ACC112 (cell line): ENCODE data around the gene CTIF.
A peak's percentile ranks its signal among the peaks of the same experiment; 100 is the strongest.

Experiments used
- H2AFZ ChIP-seq: fragments of 200-600 bp; sonication (generic); one replicate; pipeline ENCODE4 v1.6.0; 2017; ENCODE audit warnings: antibody characterized with exemption, low read length; ENCODE audit not compliant: unreplicated experiment
- H3K27ac ChIP-seq: fragments of 200-600 bp; sonication (generic); 2 replicates; pipeline ENCODE4 v1.5.1; 2014; ENCODE audit warnings: low read depth, mild to moderate bottlenecking, antibody characterized with exemption, low read length, moderate library complexity
- H3K27me3 ChIP-seq: fragments of 200-600 bp; sonication (generic); 2 replicates; pipeline ENCODE4 v1.6.1; 2014; ENCODE audit warnings: mild to moderate bottlenecking, antibody characterized with exemption, low read length, moderate library complexity, mixed read lengths; ENCODE audit not compliant: insufficient read depth
- H3K36me3 ChIP-seq: fragments of 200-600 bp; sonication (generic); 2 replicates; pipeline ENCODE4 v1.6.1; 2016; ENCODE audit warnings: mild to moderate bottlenecking, antibody characterized with exemption, low read length, moderate library complexity, mixed read lengths; ENCODE audit not compliant: insufficient read depth
- H3K4me1 ChIP-seq: fragments of 200-600 bp; sonication (generic); one replicate; pipeline ENCODE4 v1.6.1; 2016; ENCODE audit warnings: low read length, mixed read lengths; ENCODE audit not compliant: insufficient read depth, unreplicated experiment, control insufficient read depth
- H3K4me3 ChIP-seq: fragments of 200-600 bp; sonication (generic); 2 replicates; pipeline ENCODE4 v1.5.1; 2014; ENCODE audit warnings: mild to moderate bottlenecking, low read depth, low read length
- H3K79me2 ChIP-seq: fragments of 200-600 bp; sonication (generic); one replicate; pipeline ENCODE4 v1.6.0; 2016; ENCODE audit warnings: low read length; ENCODE audit not compliant: control insufficient read depth, unreplicated experiment, insufficient read depth

CTIF gene

GRCh38 chr18:48533340-48534070 is 5.3 kb upstream of the CTIF start:
- H3K4me3 ChIP-seq = no peak overlapping the region
- no peaks in the 10 kb centered on the region for H3K79me2 ChIP-seq
- no peak overlapping the region for H2AFZ ChIP-seq
- H3K4me1 ChIP-seq = peaks cover 43% of the 10 kb centered on the region
- H3K36me3 ChIP-seq = no peaks in the 10 kb centered on the region
- no peak overlapping the region for H3K27ac ChIP-seq
- H3K27me3 ChIP-seq = no peaks in the 10 kb centered on the region

GRCh38 chr18:48534364-48534763 is 4.5 kb upstream of the CTIF start:
- peaks cover under 1% of the 10 kb centered on the region for H3K79me2 ChIP-seq
- H2AFZ ChIP-seq = no peak overlapping the region
- no peaks in the 10 kb centered on the region for H3K36me3 ChIP-seq
- H3K4me1 ChIP-seq = peaks cover 40% of the 10 kb centered on the region
- peak overlapping the region; percentile 23; the same call in 1 of the 2 replicates for H3K4me3 ChIP-seq
- H3K27me3 ChIP-seq = no peaks in the 10 kb centered on the region
- H3K27ac ChIP-seq = no peak overlapping the region

- Histone ChIP-seq H2AFZ (no peak overlapping the region), H3K36me3 (no peaks in the 10 kb centered on the region), H3K27me3 (no peaks in the 10 kb centered on the region), H3K27ac (no peak overlapping the region), H3K79me2 (peaks cover 8% of the 10 kb centered on the region), H3K4me3 (no peak overlapping the region), H3K4me1 (peaks cover 25% of the 10 kb centered on the region)
These were observed 2.9 kb upstream of the CTIF start for GRCh38 chr18:48535956-48536355.

- peaks cover 10% of the 10 kb centered on the region for H3K79me2 ChIP-seq
- no peaks in the 10 kb centered on the region for H3K36me3 ChIP-seq
- no peak overlapping the region for H3K4me3 ChIP-seq
- H3K27ac ChIP-seq = no peak overlapping the region
- H2AFZ ChIP-seq = no peak overlapping the region
- no peaks in the 10 kb centered on the region for H3K27me3 ChIP-seq
- peaks cover 25% of the 10 kb centered on the region for H3K4me1 ChIP-seq
These were observed 2.3 kb upstream of the CTIF start for GRCh38 chr18:48536516-48536915.

- H3K27ac ChIP-seq = peak overlapping the region; percentile 45
- H3K4me1 ChIP-seq = peaks cover 37% of the 10 kb centered on the region
- peaks cover 41% of the 10 kb centered on the region for H3K79me2 ChIP-seq
- no peaks in the 10 kb centered on the region; the same call in 1 of the 2 replicates for H3K36me3 ChIP-seq
- no peaks in the 10 kb centered on the region for H3K27me3 ChIP-seq
- peak overlapping the region; percentile 11 for H2AFZ ChIP-seq
- peak overlapping the region; percentile 95 for H3K4me3 ChIP-seq
These were observed 797 bp downstream of the CTIF start for GRCh38 chr18:48539406-48540250.

GRCh38 chr18:48540251-48541025 is 1.6 kb downstream of the CTIF start:
- H3K79me2 ChIP-seq = peaks cover 49% of the 10 kb centered on the region
- H3K27ac ChIP-seq = peak overlapping the region; percentile 52; the same call in 1 of the 2 replicates
- H3K27me3 ChIP-seq = no peaks in the 10 kb centered on the region
- peak overlapping the region; percentile 95 for H3K4me3 ChIP-seq
- no peaks in the 10 kb centered on the region; the same call in 1 of the 2 replicates for H3K36me3 ChIP-seq
- peaks cover 29% of the 10 kb centered on the region for H3K4me1 ChIP-seq
- H2AFZ ChIP-seq = peak overlapping the region; percentile 35

GRCh38 chr18:48541026-48541746 is 2.4 kb downstream of the CTIF start:
- peak overlapping the region; percentile 95 for H3K4me3 ChIP-seq
- H3K79me2 ChIP-seq = peaks cover 56% of the 10 kb centered on the region
- no peaks in the 10 kb centered on the region; the same call in 1 of the 2 replicates for H3K36me3 ChIP-seq
- H3K27ac ChIP-seq = peak overlapping the region; percentile 52
- H3K4me1 ChIP-seq = peaks cover 34% of the 10 kb centered on the region
- H3K27me3 ChIP-seq = no peaks in the 10 kb centered on the region
- H2AFZ ChIP-seq = peak overlapping the region; percentile 35

- H3K4me1 ChIP-seq = peaks cover 38% of the 10 kb centered on the region
- H3K36me3 ChIP-seq = no peaks in the 10 kb centered on the region; the same call in 1 of the 2 replicates
- peak overlapping the region; percentile 52 for H3K27ac ChIP-seq
- no peaks in the 10 kb centered on the region for H3K27me3 ChIP-seq
- peak overlapping the region; percentile 95 for H3K4me3 ChIP-seq
- H2AFZ ChIP-seq = no peak overlapping the region
- peaks cover 63% of the 10 kb centered on the region for H3K79me2 ChIP-seq
These were observed 3.0 kb downstream of the CTIF start for GRCh38 chr18:48541747-48542400.

GRCh38 chr18:48542513-48543181 is 3.8 kb downstream of the CTIF start:
- peaks cover 69% of the 10 kb centered on the region for H3K79me2 ChIP-seq
- H2AFZ ChIP-seq = no peak overlapping the region
- H3K36me3 ChIP-seq = no peaks in the 10 kb centered on the region; the same call in 1 of the 2 replicates
- no peak overlapping the region for H3K27ac ChIP-seq
- H3K4me1 ChIP-seq = peaks cover 44% of the 10 kb centered on the region
- no peaks in the 10 kb centered on the region for H3K27me3 ChIP-seq
- H3K4me3 ChIP-seq = no peak overlapping the region
